ENCODE measurements around the gene ANXA2. TPM values are rescaled to one million over a fixed set of nuclear protein-coding genes. Genes with fewer than 3 reads are reported as not detected.

ANXA2 gene
- total RNA-seq, 2 donors from 2014 or later, result 355 to 392 TPM

GRCh38 chr15:60384053-60384452 is 13.7 kb downstream of the ANXA2 start:
- H3K27ac Mint-ChIP-seq, result no peak overlapping the region
- peaks cover 60% of the 10 kb centered on the region for H3K36me3 Mint-ChIP-seq (ENCODE audit: low read depth)
- peaks cover 7% of the 10 kb centered on the region for H3K4me1 Mint-ChIP-seq

GRCh38 chr15:60382773-60383674 is 14.8 kb downstream of the ANXA2 start:
- Histone ChIP-seq H3K27ac (ENCODE audit: low read depth, low read length) (no peak overlapping the region), H3K9me3 (ENCODE audit: control insufficient read depth, low read length) (no peaks in the 10 kb centered on the region), H3K27me3 (ENCODE audit: control insufficient read depth, insufficient read depth, low read length, poor library complexity, severe bottlenecking) (no peaks in the 10 kb centered on the region), H3K9ac (ENCODE audit: extremely low read depth, low read length, poor library complexity, severe bottlenecking) (no peak overlapping the region), H3K36me3 (ENCODE audit: control insufficient read depth, insufficient read depth, low read length) (peaks cover 84% of the 10 kb centered on the region), H3K4me1 (ENCODE audit: control insufficient read depth, insufficient read depth, low read length) (no peaks in the 10 kb centered on the region), H3K4me3 (ENCODE audit: low read length) (no peak overlapping the region)
- no peaks in the 10 kb centered on the region for H3K9me3 Mint-ChIP-seq
- 95% methylated on average over 7 to 8 of the region's 8 CpGs for WGBS, 2 experiments (ENCODE audit: insufficient coverage in 1 of 2, insufficient read length in 1 of 2)
- TF ChIP-seq CTCF (conservative IDR thresholded peaks at IDR 0.05), result no peak
- DNase-seq, result peak; percentile 14
- H3K27ac Mint-ChIP-seq, result no peak overlapping the region
- H3K27me3 Mint-ChIP-seq (ENCODE audit: insufficient read depth), result no peaks in the 10 kb centered on the region
- H3K36me3 Mint-ChIP-seq (ENCODE audit: low read depth), result peaks cover 59% of the 10 kb centered on the region
- no peak overlapping the region for H3K4me3 Mint-ChIP-seq
- H3K4me1 Mint-ChIP-seq, result peaks cover 7% of the 10 kb centered on the region

More at GRCh38 chr15:60384053-60384452, 13.7 kb downstream of the ANXA2 start:
- Mint-ChIP-seq H3K27me3 (ENCODE audit: insufficient read depth) (no peaks in the 10 kb centered on the region), H3K9me3 (no peaks in the 10 kb centered on the region), H3K4me3 (no peak overlapping the region)
- Histone ChIP-seq H3K27me3 (ENCODE audit: control insufficient read depth, insufficient read depth, low read length, poor library complexity, severe bottlenecking) (no peaks in the 10 kb centered on the region), H3K4me1 (ENCODE audit: control insufficient read depth, insufficient read depth, low read length) (peaks cover 2% of the 10 kb centered on the region), H3K9ac (ENCODE audit: extremely low read depth, low read length, poor library complexity, severe bottlenecking) (no peak overlapping the region), H3K4me3 (ENCODE audit: low read length) (no peak overlapping the region), H3K9me3 (ENCODE audit: control insufficient read depth, low read length) (no peaks in the 10 kb centered on the region), H3K27ac (ENCODE audit: low read depth, low read length) (no peak overlapping the region), H3K36me3 (ENCODE audit: control insufficient read depth, insufficient read depth, low read length) (peaks cover 83% of the 10 kb centered on the region)
- TF ChIP-seq CTCF (conservative IDR thresholded peaks at IDR 0.05), result no peak
- DNase-seq, result no peak
- 89 to 96% methylated on average over 2 of the region's 3 CpGs for WGBS, 2 experiments (ENCODE audit: insufficient coverage in 1 of 2, insufficient read length in 1 of 2)

- Histone ChIP-seq H3K4me1 (ENCODE audit: control insufficient read depth, insufficient read depth, low read length) (peaks cover 3% of the 10 kb centered on the region), H3K9me3 (ENCODE audit: control insufficient read depth, low read length) (no peaks in the 10 kb centered on the region), H3K4me3 (ENCODE audit: low read length) (no peak overlapping the region), H3K9ac (ENCODE audit: extremely low read depth, low read length, poor library complexity, severe bottlenecking) (no peak overlapping the region), H3K27me3 (ENCODE audit: control insufficient read depth, insufficient read depth, low read length, poor library complexity, severe bottlenecking) (no peaks in the 10 kb centered on the region), H3K27ac (ENCODE audit: low read depth, low read length) (no peak overlapping the region), H3K36me3 (ENCODE audit: control insufficient read depth, insufficient read depth, low read length) (peaks cover 85% of the 10 kb centered on the region)
- Mint-ChIP-seq H3K36me3 (ENCODE audit: low read depth) (peaks cover 60% of the 10 kb centered on the region), H3K4me1 (peaks cover 8% of the 10 kb centered on the region), H3K27ac (no peak overlapping the region), H3K4me3 (no peak overlapping the region), H3K27me3 (ENCODE audit: insufficient read depth) (no peaks in the 10 kb centered on the region), H3K9me3 (no peaks in the 10 kb centered on the region)
- peak; percentile 7 for DNase-seq
- TF ChIP-seq CTCF (conservative IDR thresholded peaks at IDR 0.05), result no peak
- 90 to 95% methylated on average over 8 of the region's 8 CpGs for WGBS, 2 experiments (ENCODE audit: insufficient coverage in 1 of 2, insufficient read length in 1 of 2)
These were observed 16.5 kb downstream of the ANXA2 start for GRCh38 chr15:60381148-60381788.

All from endodermal cell (in vitro differentiated cells).